Ureter (tissue), 1 donor: ENCODE data around the gene C4BPA. TPM values are rescaled to one million over a fixed set of nuclear protein-coding genes. Genes with fewer than 3 reads are reported as not detected.

Experiments used
- DNase-seq: peaks from one replicate; pipeline ENCODE4 v3.0.0-alpha.2; 2020; ENCODE audit warnings: low spot score
- total RNA-seq: library from RNA; stranded (reverse); gene quantifications from one replicate; pipeline ENCODE4 v1.2.4, GENCODE V29; 2023
- donor health status: DM: yes; HTN: yes; CAD: no.

The C4BPA gene
- total RNA-seq, 1 donor from 2014 or later = 0.21 TPM

GRCh38 chr1:207191061-207191460 lies 87.0 kb downstream of the C4BPA start:
- no peak for DNase-seq

GRCh38 chr1:207191776-207192175 lies 87.7 kb downstream of the C4BPA start:
- no peak for DNase-seq

- no peak for DNase-seq
Observed at GRCh38 chr1:207194197-207194596, 90.2 kb downstream of the C4BPA start.

Other genes with a start within 250 kb of the C4BPA start
- gene IL20, start 238.6 kb upstream of the C4BPA start, total RNA-seq = not detected
- not detected for gene IL24, start 206.8 kb upstream of the C4BPA start, total RNA-seq
- gene FCMR, start 182.3 kb upstream of the C4BPA start, total RNA-seq = 17.1 TPM
- gene PIGR, start 157.8 kb upstream of the C4BPA start, total RNA-seq = 670 TPM
- not detected for gene FCAMR, start 133.8 kb upstream of the C4BPA start, total RNA-seq
- gene C1orf116, start 71.5 kb upstream of the C4BPA start, total RNA-seq = 45.7 TPM
- 9.8 TPM for gene YOD1, start 53.0 kb upstream of the C4BPA start, total RNA-seq
- 27.0 TPM for gene PFKFB2, start 51.0 kb upstream of the C4BPA start, total RNA-seq
- gene C4BPB, start 15.4 kb upstream of the C4BPA start, total RNA-seq = 0.34 TPM
- 89.0 TPM for gene CD55, start 217.4 kb downstream of the C4BPA start, total RNA-seq